Cardiac ventricle fibroblast (primary cell): Measurements from ENCODE around the gene ZNF18. TPM values are rescaled to one million over a fixed set of nuclear protein-coding genes. Genes with fewer than 3 reads are reported as not detected.

Experiments
- total RNA-seq: library from RNA; depleted of rRNA; stranded (reverse); fragments of >200 nt; gene quantifications from 2 replicates; pipeline ENCODE4 v1.2.3, GENCODE V29; 2015

The ZNF18 gene
- total RNA-seq: 9.2 and 11.1 TPM in 2 replicates

DNA sequence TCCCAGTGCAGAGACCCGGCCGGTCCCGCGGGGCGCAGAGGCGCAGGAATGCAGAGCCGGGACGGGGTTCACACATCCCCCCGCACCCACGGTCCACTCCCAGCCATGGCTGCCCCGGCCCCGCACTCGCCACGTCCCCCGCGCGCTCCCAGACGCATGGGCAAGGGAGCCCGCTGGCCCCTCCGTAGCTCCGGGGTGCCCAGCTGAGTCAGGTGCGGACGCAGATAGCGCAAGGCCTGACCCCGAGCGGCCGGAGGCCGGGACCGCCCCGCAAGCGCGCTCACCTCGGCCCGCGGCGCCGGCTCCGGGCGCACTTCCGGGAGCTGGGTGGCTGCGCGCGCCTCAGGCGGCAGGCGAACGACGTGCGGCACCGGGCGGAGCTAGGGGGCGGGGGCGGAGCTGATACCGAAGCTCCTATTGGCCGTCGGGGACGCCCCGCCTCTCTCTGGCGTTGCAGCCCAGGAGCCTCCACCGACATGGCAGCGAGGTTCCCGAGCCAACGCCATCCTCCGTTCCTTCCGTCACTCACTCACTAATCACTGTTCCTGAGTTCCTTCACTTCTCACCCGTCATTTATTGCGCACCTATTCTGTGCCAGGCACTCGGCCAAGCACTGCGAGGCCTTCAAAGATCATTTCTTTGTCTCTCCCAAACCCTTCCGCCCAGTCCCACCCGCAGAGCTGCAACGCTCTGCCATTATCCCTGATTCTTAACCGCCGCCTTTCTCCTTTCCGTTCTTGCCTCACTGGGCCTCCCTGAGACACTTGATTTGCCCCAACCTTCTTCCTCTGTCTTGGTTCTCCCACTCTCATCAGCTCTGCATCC, at the start of gene ZNF18:
Gene ZNF18 (minus strand): TSS at position 329 of the 825 bp plus-strand sequence. CDS start 4,646 bp downstream, outside the sequence.

GRCh38 chr17:12020642-12021622, 23.7 kb upstream of the ZNF18 start, which contains the start of gene MAP2K4:
MAP2K4 (plus strand) TSS chr17:12020877; CDS start chr17:12020887, 10 bp downstream.

Other genes starting within 250 kb of the ZNF18 start
- gene MAP2K4, start 23.4 kb upstream of the ZNF18 start, total RNA-seq: 18.4 and 19.0 TPM in 2 replicates